BE2C (cell line): ENCODE data around the gene ASPN.

Experiments
- DNase-seq: peaks from one replicate; pipeline ENCODE4 v3.0.0-alpha.2; 2020
- H3K27me3 ChIP-seq: fragments of 250-450 bp; sonication (Bioruptor Pico); 2 replicates; pipeline ENCODE4 v1.5.1; 2020; ENCODE audit warnings: mild to moderate bottlenecking
- H3K36me3 ChIP-seq: fragments of 250-450 bp; sonication (Bioruptor Pico); 2 replicates; pipeline ENCODE4 v1.5.1; 2020; ENCODE audit warnings: mild to moderate bottlenecking
- H3K4me1 ChIP-seq: fragments of 250-450 bp; sonication (Bioruptor Pico); 2 replicates; pipeline ENCODE4 v1.5.1; 2020
- H3K4me3 ChIP-seq: 2 replicates; pipeline ENCODE4 v1.5.1; 2011; ENCODE audit warnings: low read depth, low read length
- H3K9me3 ChIP-seq: fragments of 250-450 bp; sonication (Bioruptor Pico); 2 replicates; pipeline ENCODE4 v1.5.1; 2020
- TF ChIP-seq, protein P1 (sequence below): IDR thresholded peaks from 2 replicates; pipeline ENCODE4 v1.5.1; 2012; ENCODE audit warnings: mild to moderate bottlenecking, low read depth, low read length

ASPN gene

DNA sequence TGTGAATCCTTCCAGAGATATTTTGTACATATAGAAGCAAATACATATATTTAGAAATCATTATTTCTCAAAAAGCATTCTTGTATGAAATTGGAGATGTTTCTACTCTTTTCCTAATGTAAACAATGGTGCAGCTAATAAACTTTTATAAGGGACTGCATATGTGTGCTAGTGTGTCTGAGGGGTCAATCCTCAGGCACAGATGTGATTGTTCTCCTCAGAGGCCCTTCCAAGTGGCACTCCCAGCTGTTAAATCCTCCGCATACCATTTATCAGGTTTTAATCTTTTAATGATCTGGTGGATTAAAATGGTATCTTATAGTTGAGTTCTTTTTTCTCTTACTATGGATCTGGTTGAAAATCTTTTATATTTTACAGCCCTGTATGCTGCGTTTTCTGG, 52.5 kb downstream of the ASPN start:
- Histone ChIP-seq H3K4me1 (peaks cover 7% of the 10 kb centered on the region; the same call in 1 of the 2 replicates), H3K36me3 (no peaks in the 10 kb centered on the region), H3K9me3 (no peaks in the 10 kb centered on the region), H3K27me3 (no peaks in the 10 kb centered on the region), H3K4me3 (no peak overlapping the region)
- TF ChIP-seq, protein P1, sequence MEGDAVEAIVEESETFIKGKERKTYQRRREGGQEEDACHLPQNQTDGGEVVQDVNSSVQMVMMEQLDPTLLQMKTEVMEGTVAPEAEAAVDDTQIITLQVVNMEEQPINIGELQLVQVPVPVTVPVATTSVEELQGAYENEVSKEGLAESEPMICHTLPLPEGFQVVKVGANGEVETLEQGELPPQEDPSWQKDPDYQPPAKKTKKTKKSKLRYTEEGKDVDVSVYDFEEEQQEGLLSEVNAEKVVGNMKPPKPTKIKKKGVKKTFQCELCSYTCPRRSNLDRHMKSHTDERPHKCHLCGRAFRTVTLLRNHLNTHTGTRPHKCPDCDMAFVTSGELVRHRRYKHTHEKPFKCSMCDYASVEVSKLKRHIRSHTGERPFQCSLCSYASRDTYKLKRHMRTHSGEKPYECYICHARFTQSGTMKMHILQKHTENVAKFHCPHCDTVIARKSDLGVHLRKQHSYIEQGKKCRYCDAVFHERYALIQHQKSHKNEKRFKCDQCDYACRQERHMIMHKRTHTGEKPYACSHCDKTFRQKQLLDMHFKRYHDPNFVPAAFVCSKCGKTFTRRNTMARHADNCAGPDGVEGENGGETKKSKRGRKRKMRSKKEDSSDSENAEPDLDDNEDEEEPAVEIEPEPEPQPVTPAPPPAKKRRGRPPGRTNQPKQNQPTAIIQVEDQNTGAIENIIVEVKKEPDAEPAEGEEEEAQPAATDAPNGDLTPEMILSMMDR: no peak
- no peak for DNase-seq

DNA sequence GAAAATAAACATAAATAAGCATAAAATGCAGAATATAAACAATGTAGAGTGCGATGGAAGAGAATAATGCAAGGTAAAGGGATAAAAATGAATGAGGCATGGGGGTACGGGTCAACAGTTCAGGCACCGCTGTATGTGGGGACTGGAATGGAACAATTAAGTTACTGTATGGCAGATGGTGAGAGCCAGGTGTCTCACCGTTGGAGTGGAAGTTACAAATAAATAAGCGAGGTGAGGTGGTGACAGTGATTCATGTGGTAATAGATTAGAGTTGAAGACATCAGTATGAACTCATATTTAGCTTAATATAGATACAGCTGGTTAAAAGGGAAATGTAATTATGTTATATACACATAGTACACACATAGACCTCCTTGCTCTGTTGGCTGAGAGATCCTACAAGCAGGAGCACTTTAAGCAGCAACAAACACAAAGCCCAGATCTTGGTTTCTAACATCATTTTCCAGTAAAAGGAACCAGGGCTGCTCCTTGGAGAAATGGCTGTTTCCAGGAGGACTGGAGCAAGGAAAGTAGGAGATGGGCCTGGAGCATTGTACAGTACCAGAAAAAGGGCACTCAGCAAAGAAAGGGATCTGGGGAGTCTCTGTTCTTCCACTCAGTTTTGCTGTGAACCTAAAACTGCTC, 55.7 kb downstream of the ASPN start:
- Histone ChIP-seq H3K27me3 (no peaks in the 10 kb centered on the region), H3K4me3 (no peak overlapping the region), H3K4me1 (peaks cover 7% of the 10 kb centered on the region; the same call in 1 of the 2 replicates), H3K36me3 (no peaks in the 10 kb centered on the region), H3K9me3 (no peaks in the 10 kb centered on the region)
- peak; percentile 28 for DNase-seq
- TF ChIP-seq, protein P1: no peak

DNA sequence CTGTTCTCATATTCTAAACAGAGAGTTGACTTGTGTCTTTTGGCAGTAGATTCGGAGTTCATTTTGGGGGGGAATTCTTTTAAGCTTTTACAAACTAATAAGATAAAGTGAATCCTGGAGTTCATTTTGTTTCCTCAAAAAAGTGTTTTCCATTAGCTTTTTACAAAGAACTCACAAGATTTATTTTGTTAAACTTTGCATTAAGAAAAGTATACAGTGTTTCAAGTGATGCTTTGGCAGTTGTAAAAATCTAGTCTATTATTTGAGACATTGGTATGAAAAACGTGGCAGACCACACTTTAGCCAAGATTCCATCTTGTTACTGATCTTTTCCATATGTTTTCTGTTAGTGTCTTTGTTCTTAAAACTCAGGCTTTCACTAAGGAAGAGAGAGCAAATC, 56.8 kb downstream of the ASPN start:
- Histone ChIP-seq H3K4me1 (peaks cover 7% of the 10 kb centered on the region; the same call in 1 of the 2 replicates), H3K36me3 (no peaks in the 10 kb centered on the region), H3K4me3 (no peak overlapping the region), H3K27me3 (no peaks in the 10 kb centered on the region), H3K9me3 (no peaks in the 10 kb centered on the region)
- DNase-seq: no peak
- TF ChIP-seq, protein P1: no peak

DNA sequence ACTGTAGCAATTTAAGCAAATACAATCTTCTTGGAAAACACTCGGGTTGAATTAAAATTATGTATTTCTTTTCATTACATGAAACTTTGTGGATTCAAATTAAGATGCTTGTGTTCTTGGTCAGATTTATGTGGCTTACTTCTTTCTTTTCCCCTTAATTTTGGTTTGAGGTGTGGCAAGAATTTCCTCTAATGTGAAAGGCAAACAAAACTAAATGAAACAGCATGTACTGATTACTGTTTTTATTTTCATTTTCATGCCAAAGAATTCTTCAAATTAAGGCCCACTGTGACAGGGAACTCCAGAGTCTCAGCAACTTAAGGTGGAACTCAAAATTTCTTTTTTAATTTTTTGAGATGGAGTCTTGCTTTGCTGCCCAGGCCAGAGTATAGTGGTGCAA, 58.0 kb downstream of the ASPN start, which contains the start of gene OMD:
Gene OMD (minus strand): TSS at position 132 of the 400 bp plus-strand sequence. CDS start 6,913 bp downstream, outside the sequence.
- DNase-seq: no peak
- H3K4me1 ChIP-seq: peaks cover 7% of the 10 kb centered on the region; the same call in 1 of the 2 replicates
- no peaks in the 10 kb centered on the region for H3K36me3 ChIP-seq
- no peaks in the 10 kb centered on the region for H3K27me3 ChIP-seq
- H3K4me3 ChIP-seq: no peak within 1 kb of the TSS
- TF ChIP-seq, protein P1: no peak
- no peaks in the 10 kb centered on the region for H3K9me3 ChIP-seq

DNA sequence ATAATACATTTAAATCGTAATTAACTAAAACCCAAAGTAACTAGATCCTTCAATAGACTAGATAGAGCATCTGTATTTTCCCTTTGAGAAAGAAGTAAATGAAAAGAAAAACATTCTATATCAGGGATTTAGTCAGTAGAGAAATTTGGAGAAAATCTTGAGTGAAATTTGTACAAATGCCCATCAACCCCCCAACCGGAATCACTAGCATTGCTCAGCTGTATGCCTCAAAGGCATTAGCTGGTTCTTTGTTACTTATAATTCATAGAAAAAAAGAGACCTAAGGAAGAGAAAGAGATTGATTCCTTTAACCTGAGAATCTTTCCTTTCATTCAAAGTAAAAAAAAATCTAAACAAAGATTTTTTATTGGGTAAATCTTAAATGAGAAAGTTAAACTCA, 58.7 kb downstream of the ASPN start:
- no peak for DNase-seq
- H3K4me3 ChIP-seq: no peak overlapping the region
- H3K36me3 ChIP-seq: no peaks in the 10 kb centered on the region
- no peaks in the 10 kb centered on the region for H3K27me3 ChIP-seq
- H3K4me1 ChIP-seq: peaks cover 7% of the 10 kb centered on the region; the same call in 1 of the 2 replicates
- TF ChIP-seq, protein P1: no peak
- no peaks in the 10 kb centered on the region for H3K9me3 ChIP-seq

DNA sequence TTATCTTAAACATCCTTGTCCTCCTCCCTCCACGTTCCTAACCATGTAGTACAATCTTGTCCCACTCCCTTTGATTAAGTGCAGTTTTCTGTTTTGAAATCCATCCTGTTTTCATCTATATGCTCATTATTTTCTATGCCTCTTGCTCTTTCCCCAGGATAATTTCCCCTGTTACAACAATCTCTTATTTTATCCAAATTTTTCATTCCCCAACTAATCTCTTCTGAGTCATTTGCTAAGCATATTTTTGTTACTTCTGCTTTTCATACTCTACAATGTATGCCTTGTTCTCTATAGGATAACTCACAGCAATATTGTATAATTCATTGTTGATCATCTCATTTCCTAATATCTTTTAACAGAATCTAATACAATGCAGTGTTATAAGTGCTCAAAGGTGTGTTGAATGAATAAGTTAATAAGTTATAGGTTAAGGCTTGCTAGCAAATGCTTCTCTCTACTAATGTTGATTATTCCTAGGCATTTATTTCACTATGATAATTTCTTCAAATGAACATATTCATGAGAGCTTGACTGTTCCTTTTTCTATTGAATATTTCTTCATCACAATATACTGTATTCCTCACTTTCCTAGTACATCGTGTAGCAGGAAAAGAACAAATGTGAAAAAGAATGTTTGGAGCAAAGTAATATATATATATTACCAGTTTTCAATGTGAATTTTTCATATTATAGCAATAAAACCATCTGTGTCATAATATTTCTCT, 59.5 kb downstream of the ASPN start:
- Histone ChIP-seq H3K9me3 (no peaks in the 10 kb centered on the region), H3K36me3 (no peaks in the 10 kb centered on the region), H3K4me1 (peaks cover 7% of the 10 kb centered on the region; the same call in 1 of the 2 replicates), H3K27me3 (no peaks in the 10 kb centered on the region), H3K4me3 (no peak overlapping the region)
- DNase-seq: no peak
- TF ChIP-seq, protein P1: no peak
